DMS153 (cell line): Measurements from ENCODE around the gene LOX.
"Not testable (repeated sequence)": the region's sequence is repeated elsewhere in the genome, so short reads cannot be mapped to it uniquely, and the experiment has no call there.

ENCODE experiments used
- DNase-seq: peaks from one replicate; lab custom pipeline; 2025; lab: John Stamatoyannopoulos, UW

LOX gene

DNA sequence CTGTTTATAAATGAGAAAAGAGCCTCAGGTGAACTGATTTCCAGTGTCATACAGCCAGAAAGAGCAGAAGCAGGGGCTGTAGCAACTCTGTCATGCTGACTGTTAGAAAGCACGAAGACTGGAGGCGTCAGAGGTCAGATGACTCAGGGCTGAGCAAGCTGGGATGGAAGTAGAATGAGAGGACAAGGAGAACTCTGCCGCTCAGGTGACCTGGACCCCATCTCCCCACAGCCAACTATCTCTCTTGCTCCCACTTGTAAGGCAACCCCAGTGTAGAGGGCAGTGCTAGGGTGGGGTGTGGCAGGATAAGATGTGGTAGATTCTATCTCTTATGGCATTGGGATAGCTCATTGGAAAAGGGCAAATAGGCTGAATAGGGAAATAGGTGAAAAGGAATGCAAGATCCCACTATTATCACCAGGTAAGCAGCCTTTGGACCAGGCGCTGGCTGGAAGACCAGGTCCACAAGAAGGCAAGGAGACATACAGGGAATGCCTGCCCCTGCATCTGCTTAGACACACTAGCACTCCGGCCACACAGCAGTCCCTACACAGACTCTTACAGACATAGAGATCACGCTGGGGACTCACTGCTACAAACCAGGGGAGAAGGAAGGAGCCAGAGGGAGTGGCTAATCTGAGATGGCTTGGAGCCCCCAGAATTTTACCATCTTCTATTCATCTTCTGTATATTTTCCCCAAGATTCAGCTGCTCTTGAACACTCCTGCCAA, 21.2 kb upstream of the LOX start:
- DNase-seq: no peak

DNA sequence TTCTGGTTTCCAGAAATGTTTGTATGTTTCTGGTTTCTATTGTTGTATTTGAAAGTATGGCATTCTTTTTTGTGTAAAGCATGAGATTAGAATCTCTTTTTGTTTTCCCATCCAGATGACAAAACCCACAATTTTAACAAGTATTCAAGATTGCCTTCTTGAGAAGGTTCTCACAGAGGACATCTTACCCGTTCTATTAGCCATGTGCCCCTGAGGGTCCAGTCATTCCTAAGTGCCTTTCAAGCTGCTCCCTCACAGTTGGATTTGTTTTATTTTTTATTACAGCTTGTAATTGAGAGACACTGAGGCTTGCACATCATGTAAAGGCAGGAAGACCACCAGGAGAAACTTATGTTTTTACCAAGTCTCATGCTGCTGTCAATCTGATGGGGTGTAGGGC, 19.3 kb upstream of the LOX start:
- DNase-seq: no peak

DNA sequence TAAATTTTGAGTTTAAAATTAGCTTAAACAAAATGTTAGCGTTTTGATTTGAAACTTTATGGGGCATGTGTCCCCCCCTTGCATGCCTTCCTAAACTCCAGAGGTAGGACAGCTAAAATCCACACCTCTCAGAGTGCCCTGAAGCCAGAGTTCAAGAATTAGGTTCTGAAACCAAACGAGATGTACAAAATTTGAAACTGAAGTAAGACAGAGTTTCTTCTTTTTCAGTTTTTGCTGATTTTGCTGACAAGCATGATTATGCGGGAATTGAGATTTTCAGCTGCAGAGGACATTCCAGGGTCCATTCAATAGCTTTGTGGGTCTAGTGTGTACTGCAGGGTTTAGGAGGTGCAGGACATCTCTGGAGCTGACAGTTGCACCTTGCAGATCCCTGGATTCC, 17.1 kb upstream of the LOX start:
- no peak for DNase-seq

DNA sequence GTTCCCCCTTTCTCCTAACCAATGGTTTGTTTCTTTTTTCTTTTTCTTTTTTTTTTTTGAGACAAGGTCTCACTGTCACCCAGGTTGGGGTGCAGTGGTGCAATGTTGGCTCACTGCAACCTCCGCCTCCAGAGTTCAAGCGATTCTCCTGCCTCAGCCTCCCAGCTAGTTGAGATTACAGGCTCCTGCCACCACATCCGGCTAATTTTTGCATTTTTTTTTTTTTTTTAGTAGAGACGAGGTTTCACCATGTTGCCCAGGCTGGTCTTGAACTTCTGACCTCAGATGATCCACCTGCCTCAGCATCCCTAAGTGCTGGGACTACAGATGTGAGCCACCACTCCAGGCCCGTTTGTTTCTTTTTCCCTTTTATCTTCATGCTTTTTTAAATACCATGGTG, 16.2 kb upstream of the LOX start:
- DNase-seq: not testable (repeated sequence)

DNA sequence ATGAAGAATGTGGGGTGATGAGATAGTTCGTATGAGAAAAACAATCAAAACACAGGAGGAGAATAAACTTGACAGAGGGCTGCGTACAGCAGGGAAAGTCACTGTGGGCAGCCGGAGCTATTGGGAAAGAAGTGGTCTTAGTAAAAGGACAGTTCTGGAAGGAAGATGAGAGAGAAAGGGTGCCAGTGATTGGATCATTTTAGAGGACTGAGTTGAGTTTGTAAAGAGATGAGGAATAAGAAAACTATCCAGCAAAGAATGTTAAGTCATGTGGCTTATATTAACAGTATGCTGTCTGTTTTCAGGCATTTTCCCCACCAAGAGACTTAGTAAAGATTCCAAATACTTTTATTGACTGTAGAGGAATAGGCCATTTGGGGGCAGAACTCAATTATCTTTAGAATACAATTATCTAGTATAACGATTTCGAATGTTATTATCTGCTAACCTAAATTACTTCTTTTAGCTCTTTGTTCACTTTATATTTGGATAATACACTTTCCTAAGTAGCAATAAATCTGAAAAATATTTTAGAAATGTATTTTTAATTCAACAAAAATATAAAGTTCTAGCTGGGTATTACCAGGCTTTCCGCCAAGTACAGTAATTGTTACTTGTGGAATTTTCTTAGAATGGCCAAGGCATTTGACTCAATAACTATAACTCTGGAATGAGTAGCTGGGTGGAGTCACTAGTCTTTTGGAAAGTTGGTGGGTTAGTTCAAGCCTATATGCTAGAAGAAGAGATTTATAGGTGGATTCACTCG, 15.5 kb upstream of the LOX start:
- DNase-seq: no peak

DNA sequence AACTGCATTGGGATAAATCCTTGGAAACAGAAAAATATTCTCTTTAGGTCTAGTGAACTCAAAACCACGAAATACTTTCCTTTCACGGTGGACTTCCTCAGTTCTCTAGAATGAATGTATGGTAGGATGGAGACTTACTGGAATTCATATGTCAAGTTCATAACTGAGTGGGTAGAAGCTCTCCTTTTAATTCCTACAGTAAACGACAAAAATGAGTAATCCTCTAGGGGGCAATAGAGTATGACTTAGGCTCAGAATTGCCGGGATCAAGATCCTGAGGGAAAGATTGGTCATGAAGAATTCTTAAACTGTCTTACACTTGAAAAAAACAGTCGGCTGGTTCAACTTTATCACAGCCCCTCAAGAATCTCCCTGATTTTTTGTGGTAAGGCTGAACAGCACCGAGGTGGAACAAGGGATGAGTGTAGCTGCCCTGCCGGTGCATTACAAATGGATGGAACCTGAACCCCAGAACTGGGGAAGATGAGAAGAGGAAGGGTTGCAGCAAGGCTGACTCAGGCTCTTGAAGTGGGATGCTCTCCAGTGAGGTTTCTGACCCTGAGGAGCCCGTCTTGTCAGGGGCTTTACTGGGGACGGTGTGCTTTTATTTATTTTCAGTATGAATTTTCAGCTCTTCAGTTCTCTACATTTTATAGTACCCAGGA, 14.0 kb upstream of the LOX start:
- DNase-seq: no peak

DNA sequence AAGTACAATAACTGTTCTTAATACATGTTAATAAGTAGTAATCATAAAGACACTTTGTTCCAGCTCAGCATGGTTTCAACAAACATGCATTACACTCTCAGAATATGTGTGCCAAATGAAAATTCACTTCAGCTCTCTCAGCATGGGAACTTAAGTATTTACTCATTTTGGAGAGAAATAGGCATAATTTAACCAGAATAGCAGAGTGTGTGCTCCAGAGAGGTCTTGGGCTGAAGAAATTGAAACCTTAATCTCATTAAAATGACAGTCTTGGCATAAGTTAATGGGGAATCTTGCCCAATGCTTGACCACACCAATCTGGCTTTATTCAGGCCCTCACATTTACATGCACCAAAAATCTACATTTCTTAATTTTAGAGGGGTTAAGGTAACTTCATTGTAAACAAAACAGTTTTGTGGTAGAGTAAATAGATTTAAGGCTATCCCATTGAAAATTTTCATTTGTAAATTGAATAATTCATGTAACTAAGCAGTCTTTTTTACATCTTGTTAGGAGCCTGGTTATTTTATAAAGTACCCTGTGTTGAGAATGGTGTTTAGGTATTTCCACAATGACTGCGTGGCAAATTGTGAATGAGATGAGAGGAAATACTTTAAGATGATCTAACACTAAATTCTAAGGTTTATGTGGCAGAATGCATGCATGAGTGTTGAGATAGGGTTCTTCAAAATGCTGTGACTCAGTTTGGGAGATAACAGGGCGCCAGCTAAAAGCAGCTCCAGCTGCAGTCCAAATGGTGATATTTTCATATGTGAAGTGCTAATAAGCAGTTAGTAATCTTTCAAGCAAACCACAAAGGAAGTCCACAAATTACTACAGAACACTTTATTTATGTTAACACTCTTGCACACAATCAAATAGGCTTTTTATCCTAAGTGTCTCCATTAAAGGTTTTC, 11.3 kb upstream of the LOX start:
- DNase-seq: no peak

DNA sequence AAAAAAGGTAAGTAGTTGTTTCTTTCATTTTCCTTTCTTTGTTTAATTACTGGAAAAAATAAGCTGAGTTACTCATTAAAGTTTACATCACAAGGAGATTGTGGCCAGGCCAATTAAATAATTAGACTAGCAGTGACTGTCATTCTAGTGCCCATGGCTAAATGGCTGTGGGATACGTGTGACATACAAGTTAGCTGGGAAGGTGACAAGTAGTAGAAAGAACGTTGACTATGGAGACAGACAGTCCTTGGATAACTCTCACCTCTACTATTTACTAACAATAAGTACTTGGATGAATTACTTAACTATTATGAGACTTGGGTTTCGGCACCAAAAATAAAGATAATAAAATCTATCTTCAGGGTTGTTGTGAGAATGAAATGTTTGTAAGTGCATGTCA, 7.0 kb upstream of the LOX start:
- DNase-seq: no peak

DNA sequence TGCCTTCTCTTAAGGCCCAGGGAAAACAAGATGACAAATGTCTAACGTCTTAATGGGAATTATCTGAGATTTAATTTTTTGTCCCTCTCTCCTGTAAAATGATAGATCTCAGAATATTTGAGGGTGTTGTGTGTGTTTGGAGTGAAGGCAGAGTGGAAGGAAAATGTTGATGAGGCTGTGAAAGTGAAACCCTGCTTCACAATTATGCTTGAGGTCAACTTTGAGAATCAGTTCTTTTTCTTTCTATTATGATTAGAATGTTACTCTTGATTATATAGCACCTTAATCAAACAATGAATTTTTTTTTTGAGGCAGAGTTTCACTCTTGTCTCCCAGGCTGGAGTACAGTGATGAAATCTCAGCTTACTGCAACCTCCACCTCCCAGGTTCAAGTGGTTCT, 5.5 kb upstream of the LOX start:
- no peak for DNase-seq

DNA sequence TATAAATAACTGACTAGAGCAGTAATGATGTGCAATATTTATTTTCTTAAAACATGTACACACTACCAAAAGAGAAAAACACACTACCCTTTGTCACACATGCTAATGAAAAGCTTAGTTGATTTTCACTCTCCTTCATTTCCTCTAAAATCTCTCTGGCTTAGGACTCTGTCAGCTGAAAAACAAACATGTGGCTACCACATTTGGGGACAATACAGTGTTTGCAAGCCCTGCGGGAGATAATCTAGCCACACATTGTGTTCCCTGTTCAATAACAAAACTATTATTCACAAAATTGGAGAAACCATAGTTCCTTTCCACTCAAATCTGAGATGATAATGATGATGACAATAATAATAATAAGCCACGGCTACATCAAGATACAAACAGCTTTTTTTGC, 3.5 kb upstream of the LOX start:
- DNase-seq: no peak

DNA sequence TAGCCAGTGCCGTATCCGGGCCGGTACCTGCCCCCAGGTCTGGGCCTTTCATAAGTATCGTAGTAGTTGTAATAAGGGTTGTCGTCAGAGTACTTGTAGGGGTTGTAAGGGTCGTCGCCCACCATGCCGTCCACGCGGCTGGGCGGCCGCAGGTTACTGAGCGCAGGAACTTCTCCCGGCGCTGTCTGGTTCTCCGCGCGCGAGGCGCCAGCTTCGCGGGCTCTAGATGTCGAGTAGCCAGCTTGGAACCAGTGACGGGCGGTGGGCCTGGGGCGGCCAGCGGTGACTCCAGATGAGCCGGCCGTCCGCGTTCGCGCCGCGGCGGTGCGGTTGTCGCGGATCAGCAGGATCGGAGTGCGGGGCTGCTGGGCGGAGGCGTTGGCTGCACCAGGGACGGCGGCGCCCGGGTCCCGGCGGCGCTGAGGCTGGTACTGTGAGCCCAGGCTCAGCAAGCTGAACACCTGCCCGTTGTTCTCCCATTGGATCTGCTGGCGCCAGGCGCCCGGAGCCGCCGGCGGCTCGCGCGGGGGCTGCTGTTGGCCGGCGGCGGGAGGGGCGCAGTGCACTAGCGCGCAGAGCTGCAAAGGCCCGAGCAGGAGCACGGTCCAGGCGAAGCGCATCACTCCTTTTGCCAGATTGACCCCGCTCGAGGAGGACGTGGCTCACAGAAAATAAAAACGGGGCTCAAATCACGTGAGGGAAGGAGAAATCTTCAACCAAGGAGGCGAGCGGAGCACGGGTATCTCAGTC, 518 bp downstream of the LOX start:
- no peak for DNase-seq

DNA sequence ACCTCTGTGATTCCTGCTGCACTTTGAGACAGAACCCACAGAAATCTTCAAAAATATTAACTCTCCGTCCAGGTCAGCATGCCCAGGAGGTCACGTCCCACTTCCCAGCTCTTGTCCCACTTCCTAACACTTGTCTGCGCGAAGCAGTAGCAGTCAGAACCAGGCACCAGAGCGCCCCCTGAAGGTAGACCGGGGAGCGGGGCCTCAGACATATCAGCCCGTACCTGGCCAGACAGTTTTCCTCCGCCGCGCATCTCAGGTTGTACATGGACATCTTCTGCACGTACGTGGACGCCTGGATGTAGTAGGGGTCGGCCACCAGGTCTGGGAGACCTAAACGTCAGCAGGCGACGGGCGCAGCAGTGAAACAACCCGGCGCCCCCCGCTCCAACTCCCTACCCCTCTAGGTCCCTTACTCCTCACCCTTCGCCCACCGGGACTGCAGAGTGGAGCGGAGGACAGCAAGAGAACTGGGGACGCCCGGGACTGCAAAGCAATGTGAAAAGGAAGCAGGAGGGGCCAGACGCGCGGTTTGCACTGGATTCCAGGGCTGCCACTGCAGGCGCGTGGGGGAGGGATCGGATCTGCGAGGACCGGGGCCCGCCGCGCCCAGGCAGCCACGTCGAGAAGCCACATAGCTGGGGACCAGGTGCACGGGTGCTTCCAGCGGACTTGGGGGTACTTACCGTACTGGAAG, 1.2 kb downstream of the LOX start:
- DNase-seq: peak; percentile 14

DNA sequence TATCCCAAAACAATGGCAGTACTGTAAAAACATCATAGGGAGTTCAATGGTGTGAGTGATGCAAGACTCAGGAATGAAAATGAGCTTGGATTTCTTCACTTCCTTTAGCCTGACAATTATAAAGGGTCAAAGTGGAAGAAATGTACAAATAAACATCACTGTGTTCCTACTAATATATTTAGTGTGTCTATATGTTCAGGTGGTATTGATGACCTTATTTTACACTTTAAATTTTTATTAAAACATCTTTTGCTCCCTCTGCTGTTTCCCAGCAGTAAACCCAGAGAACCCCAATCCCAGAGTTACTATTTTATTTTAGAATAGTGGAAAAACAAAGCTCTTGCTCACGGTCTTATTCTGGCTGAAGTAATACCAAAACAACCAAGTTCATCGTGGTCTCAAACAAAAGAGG, 2.0 kb downstream of the LOX start:
- no peak for DNase-seq

DNA sequence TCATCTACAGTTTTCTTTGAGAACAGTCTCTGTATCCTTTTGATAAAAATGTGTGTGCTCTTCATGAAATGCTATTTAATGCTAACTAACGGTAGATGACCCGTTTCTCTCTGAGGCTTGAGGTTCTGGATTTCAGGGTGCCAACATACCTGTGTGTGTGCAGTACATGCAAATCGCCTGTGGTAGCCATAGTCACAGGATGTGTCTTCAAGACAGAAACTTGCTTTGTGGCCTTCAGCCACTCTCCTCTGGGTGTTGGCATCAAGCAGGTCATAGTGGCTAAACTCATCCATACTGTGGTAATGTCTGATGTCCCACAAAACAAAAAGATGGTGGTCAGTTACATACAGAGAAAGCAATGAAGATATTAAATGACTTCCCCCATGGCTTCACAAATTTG, 4.2 kb downstream of the LOX start:
- no peak for DNase-seq

DNA sequence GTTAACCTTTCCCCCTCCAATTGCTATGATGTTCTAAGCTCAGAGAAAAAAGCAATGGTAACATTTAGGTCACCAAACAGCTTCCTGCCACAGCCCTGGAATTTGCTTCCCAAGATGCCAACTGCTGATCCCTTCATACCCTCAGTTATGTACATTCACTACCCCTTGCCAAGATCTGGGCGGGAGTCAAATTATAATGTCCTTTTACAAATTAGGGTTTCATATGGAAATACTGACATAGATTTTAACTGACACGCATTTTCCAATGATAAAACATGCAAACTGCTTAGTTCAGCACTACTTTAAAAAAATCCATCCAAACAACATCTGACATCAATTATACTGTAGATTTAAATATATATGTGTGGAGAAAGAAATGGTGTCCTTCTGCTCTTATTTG, 5.0 kb downstream of the LOX start:
- no peak for DNase-seq

DNA sequence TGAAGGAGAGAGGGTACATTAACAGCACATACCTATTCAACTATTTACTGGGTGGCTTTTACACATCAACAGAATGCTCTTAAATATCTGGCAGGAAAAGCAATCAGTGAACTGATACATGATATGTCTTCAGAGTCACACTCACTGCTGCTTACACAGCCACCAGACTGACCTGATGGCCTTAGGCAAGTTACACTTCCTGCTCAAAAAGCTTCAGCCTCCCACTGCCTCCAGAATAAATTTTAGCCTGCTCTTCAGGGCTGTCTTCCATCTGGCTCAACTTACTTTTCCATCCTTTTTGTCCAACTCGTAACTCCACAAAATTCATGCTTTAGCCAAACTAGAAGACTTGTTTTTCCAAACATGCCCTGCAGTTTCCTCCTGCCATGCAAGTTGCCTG, 10.7 kb downstream of the LOX start:
- DNase-seq: no peak

DNA sequence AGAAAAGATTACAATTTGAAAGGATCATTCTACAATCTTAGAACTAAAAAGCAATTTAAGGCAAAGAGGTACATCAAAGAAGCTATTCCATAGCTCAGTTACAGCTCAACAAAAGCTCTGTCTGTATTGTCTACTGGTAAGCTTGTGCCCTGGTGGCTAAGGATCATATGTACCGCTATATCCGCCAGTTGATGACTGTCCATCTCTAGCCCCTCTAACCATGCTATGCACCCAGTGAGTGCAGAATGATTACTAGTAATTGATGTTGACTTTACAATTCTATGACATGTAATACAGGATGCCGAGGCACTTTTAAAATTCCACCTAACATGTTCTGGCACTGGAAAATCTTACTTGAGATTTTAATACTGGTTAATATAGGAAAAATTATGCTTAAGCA, 13.1 kb downstream of the LOX start:
- DNase-seq: no peak

DNA sequence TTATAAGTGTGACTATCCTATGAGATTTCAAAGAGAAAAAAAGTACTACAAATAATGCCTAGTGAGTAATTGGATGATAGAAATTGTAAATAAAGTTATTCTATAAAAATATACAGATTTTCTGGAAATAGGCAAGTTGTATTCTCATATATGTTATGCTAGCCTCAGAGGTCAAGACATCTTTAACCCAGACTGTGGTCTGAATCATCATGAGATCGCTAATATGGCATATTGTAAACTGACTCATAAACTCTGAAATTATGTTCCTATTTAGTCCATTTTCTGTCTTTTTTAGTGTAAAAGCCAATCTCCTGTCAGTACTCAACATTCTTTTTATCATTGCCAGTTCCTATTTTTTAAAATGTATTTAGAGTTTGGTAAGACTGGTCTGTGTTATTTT, 14.2 kb downstream of the LOX start:
- DNase-seq: no peak

DNA sequence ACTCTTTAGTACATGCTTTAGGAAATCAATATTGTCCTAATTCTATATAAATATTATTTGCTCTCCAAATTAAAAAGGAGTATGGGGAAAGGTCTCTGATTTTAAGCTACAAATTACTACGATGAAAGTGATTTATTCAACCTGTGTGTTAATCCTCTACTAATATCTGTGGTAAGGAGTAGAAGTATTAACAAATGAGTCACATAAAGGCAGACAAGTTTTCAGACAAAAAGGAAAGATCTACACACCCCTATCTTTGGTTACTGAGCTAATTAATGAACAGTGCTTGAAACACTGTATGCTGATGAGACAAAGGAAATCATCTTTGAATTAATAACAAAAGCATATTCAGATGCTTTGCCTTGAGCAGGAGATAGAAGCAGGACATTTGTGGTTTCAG, 15.9 kb downstream of the LOX start:
- no peak for DNase-seq

DNA sequence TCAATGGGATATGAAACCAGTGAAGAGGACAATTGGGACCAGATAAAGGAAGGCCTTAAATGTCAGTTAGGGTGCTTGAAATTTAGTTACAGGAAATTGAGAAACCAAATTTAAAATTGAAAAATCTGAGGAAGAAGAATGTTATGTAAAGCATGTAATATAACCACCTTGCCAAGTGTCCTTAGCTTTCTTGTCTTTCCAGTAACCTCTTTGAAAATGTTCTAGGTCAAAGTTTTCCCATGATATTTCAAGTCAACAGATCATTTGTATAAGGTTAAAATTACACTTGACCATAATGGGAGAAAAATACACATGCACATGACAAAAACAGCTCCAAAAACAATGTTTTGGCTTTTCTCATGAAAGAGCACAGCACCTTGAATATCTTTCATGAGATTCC, 21.1 kb downstream of the LOX start:
- no peak for DNase-seq

DNA sequence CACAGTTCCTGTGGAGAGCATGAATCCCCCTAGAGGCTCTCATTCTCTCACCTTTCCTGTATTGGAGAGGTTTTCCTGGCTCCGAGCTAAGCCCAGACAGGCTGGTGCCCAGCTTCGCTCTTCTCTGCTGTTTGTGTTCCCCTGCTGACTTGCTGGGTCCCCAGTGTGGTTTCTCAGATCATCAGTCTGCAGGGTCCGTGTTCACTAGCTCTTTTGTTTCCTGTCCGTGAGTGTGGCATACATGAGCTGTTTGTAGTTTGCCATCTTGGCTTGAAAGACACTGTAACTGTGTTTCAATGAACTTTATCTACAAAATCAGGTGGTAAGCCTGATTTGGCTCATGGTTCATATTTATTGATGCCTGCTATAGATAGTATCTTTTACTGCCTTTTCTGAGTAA, 23.8 kb downstream of the LOX start:
- DNase-seq: no peak
